Measurements from ENCODE around the gene SRC.

SRC gene

DNA sequence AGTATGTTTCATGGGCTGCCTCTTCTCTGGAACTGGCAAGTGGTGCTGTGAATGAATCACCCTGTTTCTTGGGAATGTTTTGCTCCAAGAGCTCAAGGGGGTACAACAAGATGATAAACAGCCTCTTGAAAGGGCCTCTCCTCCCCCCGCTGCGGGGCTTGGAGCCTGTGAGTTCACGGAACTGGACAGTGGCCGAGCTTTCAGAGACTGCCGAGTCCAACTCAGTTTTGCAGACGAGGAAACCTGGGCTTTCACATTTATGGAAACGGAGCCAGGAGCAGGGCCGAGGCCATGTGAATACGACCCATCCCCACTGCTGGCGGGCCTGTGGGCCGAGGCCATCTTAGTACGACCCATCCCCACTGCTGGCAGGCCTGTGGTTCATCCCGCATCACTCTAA lies 18.2 kb upstream of the SRC start:
- DNase-seq (ENCODE audit: low read depth, low spot score): peak; percentile 45
- in situ Hi-C loops (cut with HindIII; ENCODE audit: low sequenced_read_pairs): no loop called here
- no peak overlapping the region for H3K4me3 ChIP-seq (ENCODE audit: low read depth, low read length)
- no peak for TF ChIP-seq CTCF (IDR thresholded peaks at IDR 0.05; ENCODE audit: low read depth, low read length)

DNA sequence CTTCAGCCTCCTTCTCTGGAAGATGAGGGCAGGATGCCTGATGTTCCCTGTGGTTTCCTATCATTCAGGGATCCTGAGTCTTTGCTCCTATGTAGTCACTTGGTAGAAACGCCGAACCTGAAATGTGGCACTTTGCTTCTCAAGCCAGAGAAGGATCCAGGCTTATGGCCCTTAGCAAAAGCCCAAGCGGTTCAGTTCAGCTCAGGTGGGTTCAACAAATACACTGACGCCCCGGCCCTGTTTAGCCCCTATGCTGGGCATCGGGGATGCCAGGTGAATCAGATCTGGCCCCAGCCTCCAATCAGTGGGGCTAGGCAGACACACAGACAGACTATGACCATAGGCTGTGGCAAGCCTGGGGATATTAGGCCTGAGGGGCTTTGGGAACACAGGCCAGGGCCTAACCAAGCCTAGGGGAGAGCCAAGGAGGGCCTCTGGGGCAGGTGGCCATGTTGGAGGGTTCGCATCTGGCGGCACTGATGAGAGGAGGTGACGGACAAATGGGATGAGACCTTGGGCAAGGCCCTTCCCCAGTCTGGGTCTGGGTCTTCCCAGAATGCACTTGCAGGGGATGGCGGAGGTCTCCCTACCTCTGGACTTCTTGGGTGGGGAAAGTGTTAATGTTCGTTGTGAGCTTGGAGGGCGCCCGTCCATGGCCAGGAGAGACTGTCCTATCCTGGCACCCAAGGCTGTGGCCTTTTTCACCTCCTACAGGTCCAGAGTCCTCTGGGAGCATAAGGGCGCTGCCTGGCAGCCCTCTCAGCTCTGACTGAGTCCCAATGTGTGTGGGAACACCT lies 17.6 kb upstream of the SRC start:
- in situ Hi-C loops (cut with HindIII; ENCODE audit: low sequenced_read_pairs): no loop called here
- no peak overlapping the region for H3K4me3 ChIP-seq (ENCODE audit: low read depth, low read length)
- TF ChIP-seq CTCF (IDR thresholded peaks at IDR 0.05; ENCODE audit: low read depth, low read length): no peak
- no peak for DNase-seq (ENCODE audit: low read depth, low spot score)

- no peak for DNase-seq (ENCODE audit: low read depth, low spot score)
- no peak for TF ChIP-seq CTCF (IDR thresholded peaks at IDR 0.05; ENCODE audit: low read depth, low read length)
- in situ Hi-C loops (cut with HindIII; ENCODE audit: low sequenced_read_pairs): no loop called here
- H3K4me3 ChIP-seq (ENCODE audit: low read depth, low read length): no peak overlapping the region
Observed at GRCh38 chr20:37329481-37330165, 16.3 kb upstream of the SRC start.

DNA sequence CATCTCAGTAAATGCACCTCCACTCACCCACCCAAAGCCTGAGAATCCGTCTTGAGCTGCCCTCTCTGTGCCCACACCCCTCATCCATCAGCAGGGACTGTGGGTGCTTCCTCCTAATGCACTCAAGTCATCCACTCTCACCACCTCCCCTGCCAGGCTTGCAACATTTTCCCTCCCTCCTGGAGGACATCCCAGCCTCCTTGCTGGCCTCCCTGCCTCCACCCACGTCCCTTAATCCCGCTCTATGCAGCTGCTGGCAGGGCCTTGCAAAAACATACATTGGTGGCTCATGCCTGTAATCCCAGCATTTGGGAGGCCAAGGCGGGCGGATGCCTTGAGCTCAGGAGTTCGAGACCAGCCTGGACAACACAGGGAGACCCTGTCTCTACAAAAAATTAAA lies 15.6 kb upstream of the SRC start:
- in situ Hi-C loops (cut with HindIII; ENCODE audit: low sequenced_read_pairs): no loop called here
- no peak for TF ChIP-seq CTCF (IDR thresholded peaks at IDR 0.05; ENCODE audit: low read depth, low read length)
- H3K4me3 ChIP-seq (ENCODE audit: low read depth, low read length): no peak overlapping the region
- DNase-seq (ENCODE audit: low read depth, low spot score): no peak

GRCh38 chr20:37331060-37331857 lies 14.7 kb upstream of the SRC start:
- in situ Hi-C loops (cut with HindIII; ENCODE audit: low sequenced_read_pairs): no loop called here
- H3K4me3 ChIP-seq (ENCODE audit: low read depth, low read length): no peak overlapping the region
- no peak for TF ChIP-seq CTCF (IDR thresholded peaks at IDR 0.05; ENCODE audit: low read depth, low read length)
- DNase-seq (ENCODE audit: low read depth, low spot score): no peak

DNA sequence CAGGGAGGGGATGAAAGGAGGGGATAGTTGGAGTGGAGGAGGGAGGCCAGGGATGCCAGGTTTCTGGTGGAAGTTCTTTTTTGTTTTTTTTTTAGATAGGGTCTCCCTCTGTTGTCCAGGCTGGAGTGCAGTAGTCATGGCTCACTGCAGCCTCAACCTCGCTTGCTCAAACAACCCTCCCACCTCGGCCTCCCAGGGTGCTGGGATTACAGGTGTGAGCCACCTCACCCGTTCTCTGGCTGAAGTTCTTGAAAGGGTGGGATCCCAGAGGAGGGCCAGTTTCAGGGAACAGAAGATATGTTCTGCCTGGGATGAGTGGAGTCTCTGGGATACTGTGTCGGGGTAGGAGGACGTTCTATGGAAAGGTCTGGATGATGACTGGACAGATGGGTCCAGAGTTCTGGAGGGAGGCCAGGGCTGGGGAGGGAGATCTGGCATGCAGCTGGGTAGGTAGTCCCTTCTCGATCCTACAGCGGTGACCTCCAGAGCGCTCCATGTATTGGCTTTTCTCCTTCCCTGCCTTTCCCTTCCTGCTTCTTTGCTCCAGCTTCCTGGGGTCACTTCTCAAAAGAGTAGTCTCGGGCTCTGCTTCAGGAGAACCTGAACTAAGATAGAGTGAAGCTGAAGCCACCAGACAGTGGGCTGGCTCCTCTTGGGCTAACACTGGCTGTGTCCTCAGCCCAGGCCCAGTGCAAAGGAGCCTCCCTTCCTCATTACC lies 12.7 kb upstream of the SRC start:
- no peak for DNase-seq (ENCODE audit: low read depth, low spot score)
- no peak for TF ChIP-seq CTCF (IDR thresholded peaks at IDR 0.05; ENCODE audit: low read depth, low read length)
- in situ Hi-C loops (cut with HindIII; ENCODE audit: low sequenced_read_pairs): no loop called here
- H3K4me3 ChIP-seq (ENCODE audit: low read depth, low read length): no peak overlapping the region
